GM18861 (cell line): ENCODE measurements around the gene SALL4.
"Not testable (repeated sequence)": the region's sequence is repeated elsewhere in the genome, so short reads cannot be mapped to it uniquely, and the experiment has no call there.

ENCODE experiments used
- ATAC-seq: cut with Tn5 transposase; IDR thresholded peaks from one replicate; pipeline ENCODE4 v1.9.1; 2021; ENCODE audit not compliant: unreplicated experiment

The SALL4 gene

GRCh38 chr20:51767867-51768758, 34.2 kb downstream of the SALL4 start, which contains the start of gene ATP9A:
Gene ATP9A (minus strand): TSS chr20:51768390. CDS start chr20:51768369, 21 bp downstream.
- no peak for ATAC-seq

GRCh38 chr20:51766994-51767866, 35.1 kb downstream of the SALL4 start:
- no peak for ATAC-seq

DNA sequence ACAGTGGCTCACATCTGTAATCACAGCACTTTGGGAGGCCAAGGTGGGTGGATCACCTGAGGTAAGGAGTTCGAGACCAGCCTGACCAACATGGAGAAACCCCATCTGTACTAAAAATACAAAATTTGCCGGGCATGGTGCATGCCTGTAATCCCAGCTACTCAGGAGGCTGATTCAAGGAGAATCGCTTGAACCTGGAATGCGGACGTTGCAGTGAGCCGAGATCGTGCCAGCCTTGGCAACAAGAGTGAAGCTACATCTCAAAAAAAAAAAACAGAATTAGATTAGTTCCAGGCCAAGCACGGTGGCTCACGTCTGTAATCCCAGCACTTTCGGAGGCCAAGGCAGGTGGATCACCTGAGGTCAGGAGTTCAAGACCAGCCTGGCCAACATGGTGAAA, 36.9 kb downstream of the SALL4 start:
- not testable (repeated sequence) for ATAC-seq

DNA sequence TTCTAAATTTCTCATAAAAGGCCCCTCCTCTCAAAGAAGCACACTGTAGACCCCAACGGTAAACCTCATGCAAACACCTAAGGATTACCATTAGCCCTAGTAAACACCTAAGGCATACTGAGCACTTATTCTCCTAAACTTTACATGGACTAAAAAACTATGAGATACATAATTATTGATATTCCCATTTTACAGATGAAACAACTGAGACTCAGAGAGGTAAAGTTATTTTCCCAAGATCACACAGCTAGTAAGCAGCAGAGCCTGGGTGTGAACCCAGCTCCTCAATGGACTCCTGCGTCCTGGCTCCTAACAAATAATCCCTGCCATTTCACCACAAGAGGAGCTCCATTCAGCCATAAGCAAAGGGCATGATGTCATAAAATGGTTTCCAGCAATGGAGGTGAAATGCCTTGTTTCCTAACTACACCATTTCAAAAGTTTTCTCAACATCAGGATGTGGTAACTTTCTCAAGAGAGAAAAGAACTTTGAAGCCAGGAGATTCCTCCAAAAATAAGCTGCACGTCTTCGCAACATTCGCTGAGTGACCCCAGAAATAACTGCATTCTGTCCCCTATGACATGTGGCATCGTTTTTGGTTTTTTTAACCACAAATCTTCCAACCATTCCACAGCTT, 38.2 kb downstream of the SALL4 start:
- no peak for ATAC-seq

- no peak for ATAC-seq
These were observed 41.3 kb downstream of the SALL4 start for GRCh38 chr20:51760905-51761546.

- no peak for ATAC-seq
These were observed 42.4 kb downstream of the SALL4 start for GRCh38 chr20:51759769-51760510.

DNA sequence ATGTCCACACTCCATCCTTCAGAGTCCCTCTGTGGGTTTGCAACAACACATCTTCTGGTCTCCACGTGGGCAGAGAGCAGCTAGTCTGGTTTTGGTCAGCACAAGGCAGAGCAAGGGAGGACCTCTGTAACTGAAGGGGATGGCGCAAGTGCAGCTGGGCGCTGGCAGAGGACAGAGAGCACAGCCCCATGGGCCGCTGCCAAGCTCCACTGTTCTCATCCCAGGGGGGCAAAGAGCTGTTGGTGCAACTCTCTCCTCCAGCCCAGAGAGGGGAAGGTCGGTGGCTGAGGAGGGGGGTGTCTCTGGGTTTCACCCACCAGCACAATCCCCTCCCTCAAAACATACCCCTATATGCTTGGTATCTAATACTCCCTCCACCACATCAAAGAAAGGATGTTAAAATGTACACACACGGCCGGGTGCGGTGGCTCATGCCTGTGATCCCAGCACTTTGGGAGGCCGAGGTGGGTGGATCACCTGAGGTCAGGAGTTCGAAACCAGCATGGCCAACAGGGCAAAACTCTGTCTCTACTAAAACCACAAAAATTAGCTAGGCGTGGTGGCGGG, 43.3 kb downstream of the SALL4 start:
- ATAC-seq: no peak

- no peak for ATAC-seq
These were observed 45.1 kb downstream of the SALL4 start for GRCh38 chr20:51757226-51757625.

GRCh38 chr20:51756653-51757052, 45.7 kb downstream of the SALL4 start:
- ATAC-seq: no peak

DNA sequence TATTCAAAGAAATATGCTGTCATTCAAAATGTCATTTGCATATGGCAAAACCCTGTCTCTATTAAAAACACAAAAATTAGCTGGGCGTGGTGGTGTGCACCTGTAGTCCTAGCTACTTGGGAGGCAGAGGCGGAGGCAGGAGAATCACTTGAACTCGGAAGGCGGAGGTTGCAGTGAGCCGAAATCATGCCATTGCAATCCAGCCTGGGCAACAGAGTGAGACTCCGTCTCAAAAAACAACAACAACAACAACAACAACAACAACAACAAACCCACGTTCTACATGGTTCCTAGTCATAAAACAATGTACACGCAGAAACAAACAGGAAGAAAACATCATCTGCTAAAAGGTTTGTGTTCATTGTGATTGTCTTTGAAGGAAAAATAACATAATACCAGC, 49.1 kb downstream of the SALL4 start:
- not testable (repeated sequence) for ATAC-seq

DNA sequence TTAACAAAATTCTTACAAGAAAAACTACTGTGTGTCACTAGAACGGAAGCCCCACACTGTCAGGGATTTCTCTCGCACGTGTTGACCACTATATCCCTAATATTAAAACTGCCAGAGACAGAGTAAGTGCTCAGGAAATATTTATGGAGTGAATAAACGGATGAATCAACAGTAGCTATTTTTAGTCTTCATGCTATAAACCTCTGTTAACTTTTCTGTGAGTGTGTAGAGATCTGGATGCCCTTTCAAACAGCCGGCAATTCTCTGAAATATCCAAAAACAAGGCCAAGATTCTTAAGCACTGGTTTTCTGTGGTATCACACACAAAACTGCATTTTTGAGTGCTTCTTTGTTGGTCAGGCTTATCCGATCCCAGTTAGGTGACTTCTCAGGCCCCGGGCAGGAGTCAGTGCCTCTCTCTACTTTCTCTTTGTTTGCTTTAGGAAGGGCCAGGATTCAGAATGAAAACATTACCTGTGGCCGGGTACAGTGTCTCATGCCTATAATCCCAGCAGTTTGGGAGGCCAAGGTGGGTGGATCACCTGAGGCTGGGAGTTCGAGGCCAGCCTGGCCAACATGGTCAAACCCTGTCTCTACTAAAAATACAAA, 49.9 kb downstream of the SALL4 start:
- ATAC-seq: no peak

GRCh38 chr20:51750770-51751388, 51.4 kb downstream of the SALL4 start:
- ATAC-seq: no peak

GRCh38 chr20:51750037-51750769, 52.1 kb downstream of the SALL4 start:
- ATAC-seq: no peak

DNA sequence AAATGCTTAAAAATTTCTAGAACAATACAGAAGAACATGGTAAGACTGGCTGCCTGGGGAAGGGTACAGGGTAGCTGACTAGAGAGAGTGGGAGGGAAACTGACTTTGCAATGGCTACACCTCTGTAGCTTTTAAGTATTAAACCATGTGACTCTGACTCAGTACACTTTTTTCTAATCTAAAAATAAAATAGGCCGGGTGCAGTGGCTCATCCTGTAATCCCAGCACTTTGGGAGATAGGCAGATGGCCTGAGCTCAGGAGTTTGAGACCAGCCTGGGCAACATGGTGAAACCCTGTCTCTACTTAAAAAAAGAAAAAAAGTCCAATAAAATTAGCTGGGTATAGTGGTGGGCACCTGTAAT, 52.7 kb downstream of the SALL4 start:
- ATAC-seq: no peak

DNA sequence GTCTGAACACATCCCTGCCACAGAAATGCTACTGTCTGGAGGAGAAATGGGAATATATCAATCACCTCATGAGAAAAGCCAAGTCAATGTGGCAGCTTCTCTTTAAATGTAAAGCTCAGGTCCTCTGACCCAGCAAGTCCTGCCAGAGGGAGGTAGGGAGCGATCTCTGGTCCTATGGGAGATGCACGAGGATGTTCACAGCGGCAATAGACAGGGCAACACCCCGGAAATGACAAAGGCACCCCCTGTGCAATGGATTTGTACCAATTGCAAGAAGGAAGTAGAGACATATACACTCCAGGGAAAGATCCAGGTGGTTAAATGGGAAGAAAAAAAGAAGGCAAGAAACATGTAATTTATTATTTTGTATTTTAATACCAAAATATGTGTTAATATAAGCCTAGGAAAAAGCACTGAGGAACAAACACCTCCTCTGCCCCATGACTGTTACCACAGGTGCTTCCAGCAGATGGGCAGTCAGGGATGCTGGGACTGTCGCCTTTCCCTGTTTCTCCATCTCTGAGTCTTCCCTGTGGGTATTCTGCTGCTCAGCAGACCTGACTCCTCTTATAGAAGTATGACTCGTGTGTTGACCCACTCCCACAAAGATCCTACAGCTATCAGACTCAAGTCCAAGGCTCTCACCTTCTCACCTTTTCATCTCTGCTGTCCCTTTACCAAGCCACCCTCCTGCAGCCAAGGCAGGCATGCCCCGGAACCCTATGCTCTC, 55.0 kb downstream of the SALL4 start:
- no peak for ATAC-seq

GRCh38 chr20:51745804-51746203, 56.5 kb downstream of the SALL4 start:
- no peak for ATAC-seq

DNA sequence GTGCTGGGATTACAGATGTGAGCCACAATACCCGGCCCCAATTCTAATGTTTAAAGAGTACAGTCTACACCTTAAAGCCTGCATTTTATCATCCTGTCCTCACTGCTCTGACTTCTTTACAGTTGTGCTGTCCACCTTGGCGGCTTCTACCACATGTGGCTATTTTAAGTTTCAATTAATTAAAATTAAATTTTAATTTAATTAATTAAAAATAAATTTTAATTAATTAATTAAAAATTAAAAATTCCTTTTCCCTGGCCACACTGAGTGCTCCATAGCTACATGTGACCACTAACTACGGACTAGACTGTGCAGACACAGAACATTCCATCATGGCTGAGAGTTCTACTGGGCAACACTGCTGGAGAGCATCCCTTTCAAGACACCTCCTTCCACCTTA, 61.5 kb downstream of the SALL4 start:
- no peak for ATAC-seq

DNA sequence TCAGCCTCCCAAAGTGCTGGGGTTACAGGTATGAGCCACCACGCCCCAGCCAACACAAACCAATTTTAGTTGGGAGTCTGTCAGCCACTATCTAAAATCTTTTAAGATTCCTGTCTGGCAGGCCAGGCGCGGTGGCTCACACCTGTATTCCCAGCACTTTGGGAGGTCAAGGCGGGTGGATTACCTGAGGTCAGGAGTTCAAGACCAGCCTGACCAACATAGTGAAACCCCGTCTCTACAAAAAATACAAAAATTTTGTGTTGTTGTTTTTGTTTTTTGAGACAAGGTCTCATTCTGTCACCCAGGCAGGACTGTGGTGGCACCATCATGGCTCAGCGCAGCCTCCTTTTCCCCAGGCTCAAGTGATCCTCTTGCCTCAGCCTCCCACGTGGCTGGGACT, 62.0 kb downstream of the SALL4 start:
- ATAC-seq: not testable (repeated sequence)
